HG03460 (cell line): ENCODE data around the gene KIR2DL4.
"Not testable (repeated sequence)": the region's sequence is repeated elsewhere in the genome, so short reads cannot be mapped to it uniquely, and the experiment has no call there.

Experiments
- ATAC-seq: cut with Tn5 transposase; IDR thresholded peaks from one replicate; pipeline ENCODE4 v1.9.1; 2021; ENCODE audit not compliant: unreplicated experiment

The KIR2DL4 gene

GRCh38 chr19:54804101-54804500, 691 bp downstream of the KIR2DL4 start:
- no peak for ATAC-seq

GRCh38 chr19:54804571-54804970, 1.2 kb downstream of the KIR2DL4 start:
- no peak for ATAC-seq

- no peak for ATAC-seq
These were observed 2.5 kb downstream of the KIR2DL4 start for GRCh38 chr19:54805665-54806515.

- no peak for ATAC-seq
These were observed 3.1 kb downstream of the KIR2DL4 start for GRCh38 chr19:54806516-54806838.

GRCh38 chr19:54814571-54814970, 11.2 kb downstream of the KIR2DL4 start:
- not testable (repeated sequence) for ATAC-seq

GRCh38 chr19:54816251-54816650, 12.8 kb downstream of the KIR2DL4 start, which contains the start of gene KIR3DL1:
KIR3DL1 (plus strand) TSS chr19:54816468.
- ATAC-seq: not testable (repeated sequence)

- ATAC-seq: no peak
These were observed 14.5 kb downstream of the KIR2DL4 start for GRCh38 chr19:54817670-54818536.

GRCh38 chr19:54824416-54824815, 21.0 kb downstream of the KIR2DL4 start:
- ATAC-seq: not testable (repeated sequence)

GRCh38 chr19:54825326-54825725, 21.9 kb downstream of the KIR2DL4 start:
- not testable (repeated sequence) for ATAC-seq

GRCh38 chr19:54828064-54828463, 24.7 kb downstream of the KIR2DL4 start:
- not testable (repeated sequence) for ATAC-seq

- ATAC-seq: not testable (repeated sequence)
These were observed 29.1 kb downstream of the KIR2DL4 start, which contains the start of gene KIR2DS4 for GRCh38 chr19:54832496-54832895. KIR2DS4 (plus strand) TSS chr19:54832676.

- ATAC-seq: not testable (repeated sequence)
These were observed 31.7 kb downstream of the KIR2DL4 start for GRCh38 chr19:54835126-54835525.

GRCh38 chr19:54837522-54837921, 34.1 kb downstream of the KIR2DL4 start:
- ATAC-seq: not testable (repeated sequence)

- not testable (repeated sequence) for ATAC-seq
These were observed 39.8 kb downstream of the KIR2DL4 start for GRCh38 chr19:54843171-54843570.

GRCh38 chr19:54850061-54850640, 46.7 kb downstream of the KIR2DL4 start, which contains the start of gene KIR3DL2:
KIR3DL2 (plus strand) TSS chr19:54850443; CDS start chr19:54850476, 33 bp downstream.
- ATAC-seq: not testable (repeated sequence)

GRCh38 chr19:54850930-54851329, 47.5 kb downstream of the KIR2DL4 start:
- ATAC-seq: no peak

- ATAC-seq: no peak
These were observed 47.9 kb downstream of the KIR2DL4 start for GRCh38 chr19:54851353-54851752.

- not testable (repeated sequence) for ATAC-seq
These were observed 51.8 kb downstream of the KIR2DL4 start for GRCh38 chr19:54855241-54855640.

- ATAC-seq: not testable (repeated sequence)
These were observed 55.1 kb downstream of the KIR2DL4 start for GRCh38 chr19:54858476-54858875.

GRCh38 chr19:54859421-54859820, 56.0 kb downstream of the KIR2DL4 start:
- not testable (repeated sequence) for ATAC-seq

GRCh38 chr19:54863459-54863858, 60.0 kb downstream of the KIR2DL4 start:
- not testable (repeated sequence) for ATAC-seq
